HG03103 (cell line): Measurements from ENCODE around the gene FANK1.

Experiments
- ATAC-seq: cut with Tn5 transposase; IDR thresholded peaks from one replicate; pipeline ENCODE4 v1.9.1; 2021; ENCODE audit warnings: low read depth; ENCODE audit not compliant: unreplicated experiment

The FANK1 gene

GRCh38 chr10:126057494-126057893 is 161.1 kb downstream of the FANK1 start:
- ATAC-seq = no peak

GRCh38 chr10:126058104-126058503 is 161.7 kb downstream of the FANK1 start:
- ATAC-seq = no peak

- ATAC-seq = no peak
Observed at GRCh38 chr10:126058507-126058906, 162.1 kb downstream of the FANK1 start.
